ENCODE results near the gene SCYGR2. TPM values are rescaled to one million over a fixed set of nuclear protein-coding genes. Genes with fewer than 3 reads are reported as not detected.

The SCYGR2 gene
- total RNA-seq, 2 donors from 2014 or later, result not detected

- H3K9me3 ChIP-seq, result no peaks in the 10 kb centered on the region
- TF ChIP-seq CTCF (IDR thresholded peaks at IDR 0.05), result no peak
- intact Hi-C loops (cut with DNase I), result no loop called here
- no peaks in the 10 kb centered on the region for H3K36me3 ChIP-seq
- H3K27ac ChIP-seq, result no peak overlapping the region
- no peaks in the 10 kb centered on the region for H3K4me1 ChIP-seq
- DNase-seq, result no peak
- H3K4me3 ChIP-seq, result no peak overlapping the region
- no peaks in the 10 kb centered on the region for H3K27me3 ChIP-seq
- no peak overlapping the region for H3K9ac ChIP-seq (ENCODE audit: low read depth in 2 of 2, low read length in 2 of 2)
Measured at GRCh38 chr2:227602358-227602757, 3.7 kb downstream of the SCYGR2 start.

GRCh38 chr2:227606476-227606875 is 7.8 kb downstream of the SCYGR2 start:
- H3K27ac ChIP-seq, result no peak overlapping the region
- H3K4me1 ChIP-seq, result no peaks in the 10 kb centered on the region
- no peak overlapping the region for H3K9ac ChIP-seq (ENCODE audit: low read depth in 2 of 2, low read length in 2 of 2)
- intact Hi-C loops (cut with DNase I), result no loop called here
- no peaks in the 10 kb centered on the region for H3K9me3 ChIP-seq
- DNase-seq, result no peak
- no peak for TF ChIP-seq CTCF (IDR thresholded peaks at IDR 0.05)
- no peak overlapping the region for H3K4me3 ChIP-seq
- H3K36me3 ChIP-seq, result no peaks in the 10 kb centered on the region
- no peaks in the 10 kb centered on the region for H3K27me3 ChIP-seq

DNA sequence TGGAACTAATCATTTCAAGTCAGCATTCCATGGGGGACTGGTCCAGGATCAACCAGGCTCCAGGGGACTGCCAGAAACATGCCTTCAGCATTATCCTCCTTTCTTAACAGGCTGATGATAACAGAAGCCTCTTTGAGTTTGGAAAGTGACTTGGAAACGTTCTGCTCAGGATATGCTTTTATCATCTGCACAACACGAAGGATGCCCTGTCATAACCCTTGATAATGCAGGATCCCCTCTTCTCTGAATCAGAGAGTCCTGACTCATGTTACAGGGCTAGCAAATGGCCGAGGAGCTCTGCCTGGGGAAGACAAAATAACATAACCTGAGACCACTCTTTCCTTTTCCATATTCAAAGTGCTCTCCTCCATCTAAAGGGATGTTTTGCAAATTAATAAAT is 9.2 kb downstream of the SCYGR2 start:
- Histone ChIP-seq H3K9me3 (no peaks in the 10 kb centered on the region), H3K36me3 (no peaks in the 10 kb centered on the region)
- no peak for TF ChIP-seq CTCF (IDR thresholded peaks at IDR 0.05)

GRCh38 chr2:227608561-227609338 is 10.1 kb downstream of the SCYGR2 start:
- Histone ChIP-seq H3K36me3 (no peaks in the 10 kb centered on the region), H3K27ac (no peak overlapping the region), H3K9me3 (no peaks in the 10 kb centered on the region), H3K4me1 (no peaks in the 10 kb centered on the region), H3K4me3 (no peak overlapping the region), H3K9ac (ENCODE audit: low read depth in 2 of 2, low read length in 2 of 2) (no peak overlapping the region), H3K27me3 (no peaks in the 10 kb centered on the region)
- DNase-seq, result no peak
- intact Hi-C loops (cut with DNase I), result no loop called here
- TF ChIP-seq CTCF (IDR thresholded peaks at IDR 0.05), result no peak

More for the DNA sequence above, 9.2 kb downstream of the SCYGR2 start:
- Histone ChIP-seq H3K27me3 (no peaks in the 10 kb centered on the region), H3K27ac (no peak overlapping the region), H3K9ac (ENCODE audit: low read depth in 2 of 2, low read length in 2 of 2) (no peak overlapping the region), H3K4me1 (no peaks in the 10 kb centered on the region), H3K4me3 (no peak overlapping the region)
- no peak for DNase-seq
- intact Hi-C loops (cut with DNase I), result no loop called here

GRCh38 chr2:227610123-227610522 is 11.4 kb downstream of the SCYGR2 start:
- H3K9ac ChIP-seq (ENCODE audit: low read depth in 2 of 2, low read length in 2 of 2), result no peak overlapping the region
- TF ChIP-seq CTCF (IDR thresholded peaks at IDR 0.05), result no peak
- H3K4me3 ChIP-seq, result no peak overlapping the region

More at GRCh38 chr2:227610123-227610522, 11.4 kb downstream of the SCYGR2 start:
- no peaks in the 10 kb centered on the region for H3K9me3 ChIP-seq
- H3K36me3 ChIP-seq, result no peaks in the 10 kb centered on the region
- no peak for DNase-seq
- H3K4me1 ChIP-seq, result no peaks in the 10 kb centered on the region
- H3K27ac ChIP-seq, result no peak overlapping the region
- intact Hi-C loops (cut with DNase I), result no loop called here
- no peaks in the 10 kb centered on the region for H3K27me3 ChIP-seq

All from colonic mucosa (tissue), 4 donors.